Endothelial cell of umbilical vein (primary cell): ENCODE measurements around the gene SMURF1. TPM values are rescaled to one million over a fixed set of nuclear protein-coding genes. Genes with fewer than 3 reads are reported as not detected.
A peak's percentile ranks its signal among the peaks of the same experiment; 100 is the strongest.

ENCODE experiments used
- BruUV-seq: library from RNA; stranded (reverse); fragments of 400-500 nt; replicated peaks from 2 replicates; lab custom pipeline; 2021; lab: Mats Ljungman, UMichigan
- CTCF ChIA-PET: fragments of 300-600, 350-600 bp; sonication (Branson Sonifier 250); formaldehyde crosslinking; loops from one replicate; lab custom pipeline; 2021; ENCODE audit warnings: antibody characterized with exemption, inconsistent platforms; lab: Charles Lee
- POLR2A ChIA-PET: fragments of 300-600, 350-600 bp; sonication (Branson Sonifier 250); formaldehyde crosslinking; loops from one replicate; lab custom pipeline; 2021; ENCODE audit warnings: antibody characterized with exemption, inconsistent platforms; lab: Charles Lee
- DNase-seq: peaks from one replicate; pipeline ENCODE4 v3.0.0-alpha.2; 2011; ENCODE audit warnings: low read depth, low spot score
- FAIRE-seq: peaks from 2 replicates; lab custom pipeline; 2011; peaks lifted over from hg19 to GRCh38; lab: Jason Lieb, UNC
- H2AFZ ChIP-seq: 2 replicates; pipeline ENCODE4 v1.6.0; 2012; ENCODE audit warnings: low read depth, low read length, control low read depth, inconsistent platforms
- H3K27ac ChIP-seq: 2 replicates; pipeline ENCODE4 v1.5.1; 2011; ENCODE audit warnings: low read depth, mild to moderate bottlenecking, control low read depth, low read length, moderate library complexity; ENCODE audit not compliant: insufficient read depth
- H3K27me3 ChIP-seq, 2 experiments: 2 replicates each; pipeline versions ENCODE4 v1.6.0 to v1.6.1; 2011; ENCODE audit warnings: low read length in 2 of 2, mixed read lengths in 1 of 2; ENCODE audit not compliant: control insufficient read depth in 2 of 2, insufficient read depth in 2 of 2
- H3K36me3 ChIP-seq, 2 experiments: 2 replicates in 1 of 2; 3 replicates in 1 of 2; pipeline ENCODE4 v1.5.1; 2011; ENCODE audit warnings: low read length in 2 of 2, mild to moderate bottlenecking in 1 of 2, moderate library complexity in 1 of 2; ENCODE audit not compliant: control insufficient read depth in 2 of 2, insufficient read depth in 2 of 2; ENCODE audit errors: extremely low read depth in 1 of 2
- H3K4me1 ChIP-seq: 3 replicates; pipeline ENCODE4 v1.5.1; 2011; ENCODE audit warnings: mild to moderate bottlenecking, low read length; ENCODE audit not compliant: control insufficient read depth, insufficient read depth; ENCODE audit errors: extremely low read depth
- H3K4me2 ChIP-seq: 2 replicates; pipeline ENCODE4 v1.6.1; 2011; ENCODE audit warnings: low read length, control low read depth, mixed read lengths; ENCODE audit not compliant: insufficient read depth
- H3K4me3 ChIP-seq, 3 experiments: fragments of 200-600 bp in 1 of 3; sonication (generic), shearing (Covaris generic) in 1 of 3; replicated peaks in 1 of 3; 2 replicates each; pipeline ENCODE4 v1.5.1; 2011 to 2016; ENCODE audit warnings: control low read depth in 3 of 3, low read length in 3 of 3, mild to moderate bottlenecking in 2 of 3, inconsistent platforms in 1 of 3, low read depth in 1 of 3, moderate library complexity in 1 of 3; ENCODE audit not compliant: insufficient read depth in 1 of 3
- H3K79me2 ChIP-seq: 2 replicates; pipeline ENCODE4 v1.6.0; 2012; ENCODE audit warnings: low read length, inconsistent platforms; ENCODE audit not compliant: control insufficient read depth, insufficient read depth
- H3K9ac ChIP-seq: replicated peaks from 2 replicates; pipeline ENCODE3; 2011; ENCODE audit warnings: low read length, control low read depth; ENCODE audit not compliant: insufficient read depth; ENCODE audit errors: extremely low read depth
- H3K9me1 ChIP-seq: replicated peaks from 3 replicates; pipeline ENCODE4 v1.6.0; 2011; ENCODE audit warnings: mild to moderate bottlenecking, low read length; ENCODE audit not compliant: control insufficient read depth, insufficient read depth; ENCODE audit errors: extremely low read depth
- H3K9me3 ChIP-seq: replicated peaks from 2 replicates; pipeline ENCODE4 v1.5.1; 2012; ENCODE audit warnings: low read length, inconsistent platforms; ENCODE audit not compliant: control insufficient read depth, insufficient read depth
- H4K20me1 ChIP-seq: replicated peaks from 2 replicates; pipeline ENCODE3; 2011; ENCODE audit warnings: mild to moderate bottlenecking, low read length; ENCODE audit not compliant: control insufficient read depth, insufficient read depth; ENCODE audit errors: extremely low read depth
- CTCF ChIP-seq, 2 donors: IDR thresholded peaks; 1 replicate in 1 of 2; 2 replicates in 1 of 2; pipeline ENCODE4 v1.5.1; 2011; ENCODE audit warnings: low read length in 2 of 2, mild to moderate bottlenecking in 2 of 2, moderate library complexity in 2 of 2, control low read depth in 1 of 2, inconsistent platforms in 1 of 2, low read depth in 1 of 2; ENCODE audit not compliant: insufficient read depth in 1 of 2; ENCODE audit errors: extremely low read depth in 1 of 2
- EZH2 ChIP-seq: IDR thresholded peaks from 2 replicates; pipeline ENCODE4 v1.6.1; 2012; ENCODE audit warnings: borderline replicate concordance, low read depth, mild to moderate bottlenecking, moderate library complexity, low read length, inconsistent platforms; ENCODE audit not compliant: severe bottlenecking
- FOS ChIP-seq: IDR thresholded peaks from 2 replicates; pipeline ENCODE4 v1.6.1; 2011; ENCODE audit warnings: mild to moderate bottlenecking, low read length, moderate library complexity, borderline replicate concordance; ENCODE audit not compliant: insufficient read depth
- GATA2 ChIP-seq: IDR thresholded peaks from 2 replicates; pipeline ENCODE4 v1.7.0; 2011; ENCODE audit warnings: low read depth, mild to moderate bottlenecking, moderate library complexity, mixed read lengths, low read length; ENCODE audit not compliant: insufficient read length, insufficient read depth
- JUN ChIP-seq: IDR thresholded peaks from 2 replicates; pipeline ENCODE4 v1.6.1; 2011; ENCODE audit warnings: borderline replicate concordance, low read depth; ENCODE audit not compliant: insufficient read length, insufficient read depth
- MYC ChIP-seq: IDR thresholded peaks from one replicate; pipeline ENCODE4 v1.6.1; 2011; ENCODE audit warnings: mild to moderate bottlenecking, low read depth, low read length
- POLR2A ChIP-seq: IDR thresholded peaks from 2 replicates; pipeline ENCODE4 v1.6.1; 2012; ENCODE audit warnings: low read depth, mild to moderate bottlenecking, control low read depth, low read length
- POLR2AphosphoS5 ChIP-seq: IDR thresholded peaks from 2 replicates; pipeline ENCODE4 v1.6.1; 2012; ENCODE audit warnings: low read depth, mild to moderate bottlenecking, control low read depth, low read length, moderate library complexity; ENCODE audit not compliant: insufficient read depth
- dilution Hi-C: fragments of 300-500 bp; cut with MboI; formaldehyde crosslinking; loops from one replicate; pipeline ENCODE4 v1.15.0; 2019; ENCODE audit warnings: low sequenced_read_pairs; ENCODE audit not compliant: extremely low pct_ligation_motif_present
- intact Hi-C: fragments of 100-400 bp; cut with micrococcal nuclease; formaldehyde crosslinking; loops from one replicate; pipeline ENCODE4 v1.10.0; 2022
- polyA plus RNA-seq, 4 experiments: library from polyadenylated mRNA; depleted of rRNA in 3 of 4; stranded (reverse) in 3 of 4; unstranded in 1 of 4; fragments of >200 nt; gene quantifications; 2 replicates each; pipeline versions ENCODE4 v1.2.1 to v1.2.3, GENCODE V29; 2011 to 2012; ENCODE audit warnings: missing spikeins in 1 of 4
- total RNA-seq: library from RNA; stranded (reverse); gene quantifications from 2 replicates; pipeline ENCODE4 v1.2.3, GENCODE V29; 2021
- TF ChIP-seq, protein P1 (sequence below): IDR thresholded peaks from 2 replicates; pipeline ENCODE4 v1.6.1; 2011; ENCODE audit not compliant: insufficient read depth, insufficient read length

Gene SMURF1
- total and polyA plus RNA-seq, 2 donors (not counting 3 experiments of a cell fraction or from before 2014, with no cell fraction given), result 11.5 to 22.8 TPM

- no peak overlapping the region for H3K4me3 ChIP-seq
- H3K27me3 ChIP-seq, result no peaks in the 10 kb centered on the region
- dilution Hi-C loops (no loop called here), intact Hi-C loops (no loop called here)
- H3K4me1 ChIP-seq, result peaks cover 24% of the 10 kb centered on the region
- no peak overlapping the region for H2AFZ ChIP-seq
- peaks cover 9 to 38% of the 10 kb centered on the region in 2 experiments for H3K36me3 ChIP-seq
- CTCF ChIA-PET, result interaction anchor here (0.9 to 2.0 kb wide), 10 partner anchors 8 to 296 kb away, joined by 3 to 8 read pairs (median 4); no protein-coding TSS in a partner anchor
- no peak for TF ChIP-seq EZH2
- no peak for TF ChIP-seq JUN
- no peak for TF ChIP-seq FOS
- no peak for TF ChIP-seq CTCF (IDR thresholded peaks at IDR 0.05; ENCODE audit: extremely low read depth in 1 of 2, insufficient read depth in 1 of 2, low read depth in 1 of 2, low read length in 2 of 2)
- TF ChIP-seq POLR2A, result no peak
- TF ChIP-seq MYC, result no peak
- TF ChIP-seq POLR2AphosphoS5, result no peak
- TF ChIP-seq, protein P1, sequence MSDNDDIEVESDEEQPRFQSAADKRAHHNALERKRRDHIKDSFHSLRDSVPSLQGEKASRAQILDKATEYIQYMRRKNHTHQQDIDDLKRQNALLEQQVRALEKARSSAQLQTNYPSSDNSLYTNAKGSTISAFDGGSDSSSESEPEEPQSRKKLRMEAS, result no peak
- TF ChIP-seq GATA2, result no peak
- no peaks in the 10 kb centered on the region for H3K9me3 ChIP-seq
- no peaks in the 10 kb centered on the region for H3K9me1 ChIP-seq
- peak overlapping the region; percentile 71 for H3K27ac ChIP-seq
- no peaks in the 10 kb centered on the region for H4K20me1 ChIP-seq
- POLR2A ChIA-PET, result interaction anchor here (1.0 to 1.4 kb wide), 2 partner anchors 10 to 295 kb away, joined by 4 to 5 read pairs; partner anchors contain the start of gene ARPC1A
- no peak overlapping the region for H3K9ac ChIP-seq
- no TSS peak for BruUV-seq
- peaks cover 6% of the 10 kb centered on the region for H3K79me2 ChIP-seq
- FAIRE-seq, result no peak
- H3K4me2 ChIP-seq, result no peak overlapping the region
- DNase-seq, result no peak
Measured at GRCh38 chr7:99030457-99030856, 113.5 kb downstream of the SMURF1 start.
